Measurements from ENCODE around the gene INPP1.

INPP1 gene

DNA sequence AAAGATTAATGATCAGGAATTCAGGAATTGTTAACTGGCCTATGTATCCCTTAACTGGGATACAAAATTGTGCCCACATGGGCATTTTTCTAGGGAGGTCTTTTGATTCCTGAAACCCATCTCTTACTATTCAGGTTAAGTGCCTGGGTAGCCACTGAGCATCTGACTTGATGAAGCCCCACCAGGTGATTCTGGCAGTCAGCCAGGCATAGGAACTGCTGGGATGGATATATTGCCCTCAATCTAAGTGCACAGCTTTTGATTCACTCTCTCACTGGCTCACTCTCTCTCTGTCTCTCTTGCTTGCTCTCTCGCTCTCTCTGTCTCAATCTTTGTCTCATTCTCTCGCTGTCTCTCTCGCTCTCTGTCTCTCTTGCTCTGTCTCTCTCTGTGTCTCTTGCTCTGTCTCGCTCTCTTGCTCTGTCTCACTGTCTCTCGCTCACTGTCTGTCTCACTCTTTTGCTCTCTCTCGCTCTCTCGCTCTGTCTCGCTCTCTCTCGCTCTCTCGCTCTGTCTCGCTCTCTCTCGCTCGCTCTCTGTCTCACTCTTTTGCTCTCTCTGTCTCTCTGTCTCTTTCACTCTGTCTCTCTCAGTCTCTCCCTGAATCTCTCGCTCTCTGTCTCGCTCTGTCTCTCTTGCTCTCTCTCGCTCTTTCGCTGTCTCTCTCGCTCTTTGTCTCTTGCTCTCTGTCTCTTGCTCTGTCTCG is 22.3 kb downstream of the INPP1 start:
- DNase-seq: no peak

GRCh38 chr2:190366248-190366753 is 22.9 kb downstream of the INPP1 start:
- no peak for DNase-seq

DNA sequence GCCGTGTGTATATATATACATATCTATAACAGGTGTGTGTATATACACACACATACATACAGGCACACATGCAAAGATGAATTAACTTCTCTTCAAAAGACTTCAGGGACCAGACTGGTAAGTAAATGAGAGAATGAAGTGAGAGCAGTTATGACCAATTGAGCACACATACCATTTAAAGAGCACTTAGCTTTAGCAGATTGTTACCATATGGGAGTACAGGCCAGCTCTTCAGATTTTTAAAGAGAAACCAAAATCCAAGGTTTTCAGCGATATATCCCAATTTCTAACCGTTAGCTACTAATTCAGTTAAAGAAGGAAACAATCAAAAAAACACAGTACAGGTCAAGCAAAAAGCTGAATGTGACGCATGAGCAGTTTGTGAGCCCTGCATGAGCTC is 23.7 kb downstream of the INPP1 start:
- DNase-seq: no peak

GRCh38 chr2:190369635-190370034 is 26.2 kb downstream of the INPP1 start:
- DNase-seq: no peak

GRCh38 chr2:190376083-190376482 is 32.7 kb downstream of the INPP1 start:
- no peak for DNase-seq

DNA sequence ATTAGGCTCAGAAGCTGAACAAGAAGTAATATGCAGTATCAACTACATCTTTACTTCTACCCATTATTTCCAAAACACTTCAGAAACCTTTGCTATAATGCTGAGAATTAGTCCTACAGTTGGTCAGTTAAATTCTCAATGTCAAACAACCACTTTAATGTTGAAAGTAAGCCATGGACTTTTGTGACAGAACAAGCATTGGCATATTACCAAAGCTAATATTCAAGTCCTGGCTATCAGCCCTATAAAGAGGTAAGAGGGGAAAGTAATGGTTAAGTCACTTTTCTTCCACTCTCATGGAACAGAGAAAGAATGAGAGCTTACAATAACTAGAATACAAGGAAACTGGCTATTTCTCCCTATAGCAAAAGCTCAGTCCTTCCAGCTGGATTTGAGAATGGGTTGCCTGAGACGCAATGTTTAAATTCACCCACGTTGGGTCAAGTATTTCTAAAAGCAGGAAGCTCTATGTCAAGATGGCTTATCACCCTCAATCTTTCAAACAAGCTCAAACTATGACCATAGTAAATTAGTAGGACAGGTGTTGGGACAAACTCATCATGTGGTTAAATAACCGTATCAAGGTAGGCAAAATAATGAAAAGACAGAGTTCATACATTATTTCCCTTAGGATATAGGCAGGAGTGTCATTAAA is 33.3 kb downstream of the INPP1 start:
- no peak for DNase-seq

DNA sequence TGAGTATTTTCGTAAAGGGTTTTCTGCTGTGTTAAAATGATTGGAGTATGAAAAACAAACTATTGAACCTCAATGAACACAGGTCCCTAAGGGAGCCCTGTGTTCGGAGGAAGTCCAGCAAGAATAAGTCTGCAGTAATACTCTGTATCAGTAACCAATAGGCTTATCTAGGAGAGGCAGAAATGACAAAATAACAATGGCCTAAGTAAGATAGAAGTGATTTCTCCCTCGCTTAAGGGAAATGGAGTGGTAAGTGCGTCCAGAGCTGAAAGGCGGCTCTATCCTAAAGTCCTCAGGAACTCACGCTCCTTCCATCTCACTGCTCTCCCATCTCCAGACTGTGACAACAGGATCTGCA is 35.5 kb downstream of the INPP1 start:
- DNase-seq: no peak

- no peak for DNase-seq
Measured at GRCh38 chr2:190379249-190379964, 36.0 kb downstream of the INPP1 start.

DNA sequence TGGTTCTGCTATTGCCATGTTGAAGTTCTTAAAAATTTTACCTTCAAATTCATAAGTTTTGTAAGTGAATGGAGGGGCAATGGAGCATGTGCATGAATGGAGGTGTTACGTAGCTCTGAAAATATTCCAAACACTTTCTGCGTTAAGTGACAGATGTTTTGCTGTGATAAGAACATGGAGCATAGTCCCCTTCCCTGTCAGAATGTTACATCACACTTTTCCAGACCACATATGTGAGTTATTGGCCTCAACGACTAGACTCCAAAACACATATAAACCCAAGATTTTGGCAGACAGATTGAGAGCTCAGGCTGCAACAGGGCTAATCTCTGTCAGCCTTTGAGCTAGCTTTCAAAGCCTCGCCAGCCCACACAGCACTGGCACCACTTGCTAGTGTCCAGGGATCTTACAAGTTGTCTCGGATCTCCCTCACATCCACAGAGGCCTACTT is 37.6 kb downstream of the INPP1 start:
- no peak for DNase-seq

DNA sequence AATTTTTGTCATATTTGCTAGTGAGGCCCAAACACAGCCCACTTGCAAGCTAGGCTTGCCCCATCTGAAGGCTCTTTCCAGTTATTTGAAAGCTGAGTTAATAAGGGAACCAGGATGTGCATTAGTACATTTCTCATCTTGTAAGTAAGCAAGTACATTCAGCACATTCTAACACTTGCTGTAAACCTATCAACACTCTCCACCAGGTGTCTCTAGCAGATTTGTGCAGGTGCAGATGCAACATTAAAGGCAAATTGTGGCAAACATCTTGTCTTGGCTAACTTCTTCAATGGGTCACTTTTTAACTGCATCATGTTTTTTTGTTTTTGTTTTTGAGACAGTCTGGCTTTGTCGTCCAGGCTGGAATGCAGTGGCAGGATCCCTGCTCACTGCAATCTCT is 39.5 kb downstream of the INPP1 start:
- peak; percentile 40 for DNase-seq

DNA sequence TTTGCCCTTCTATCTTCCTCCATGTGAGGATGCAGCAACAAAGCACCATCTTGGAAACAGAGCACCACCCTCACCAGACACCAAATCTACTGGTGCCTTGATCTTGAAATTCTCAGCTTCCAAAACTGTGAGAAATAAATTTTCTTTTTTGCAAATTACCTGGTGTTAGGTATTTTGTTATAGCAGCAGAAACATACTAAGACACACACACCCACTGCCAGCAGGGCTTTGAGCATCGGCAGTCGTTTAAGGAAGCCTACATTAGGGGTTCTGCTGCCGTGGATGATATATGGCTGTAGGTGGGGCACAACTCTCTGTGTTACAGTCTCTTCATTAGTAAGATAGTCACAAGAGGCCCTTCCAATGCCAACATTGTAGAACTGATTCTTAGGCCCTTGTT is 44.0 kb downstream of the INPP1 start:
- DNase-seq: no peak

- DNase-seq: no peak
Measured at GRCh38 chr2:190396271-190396670, 52.9 kb downstream of the INPP1 start.

DNA sequence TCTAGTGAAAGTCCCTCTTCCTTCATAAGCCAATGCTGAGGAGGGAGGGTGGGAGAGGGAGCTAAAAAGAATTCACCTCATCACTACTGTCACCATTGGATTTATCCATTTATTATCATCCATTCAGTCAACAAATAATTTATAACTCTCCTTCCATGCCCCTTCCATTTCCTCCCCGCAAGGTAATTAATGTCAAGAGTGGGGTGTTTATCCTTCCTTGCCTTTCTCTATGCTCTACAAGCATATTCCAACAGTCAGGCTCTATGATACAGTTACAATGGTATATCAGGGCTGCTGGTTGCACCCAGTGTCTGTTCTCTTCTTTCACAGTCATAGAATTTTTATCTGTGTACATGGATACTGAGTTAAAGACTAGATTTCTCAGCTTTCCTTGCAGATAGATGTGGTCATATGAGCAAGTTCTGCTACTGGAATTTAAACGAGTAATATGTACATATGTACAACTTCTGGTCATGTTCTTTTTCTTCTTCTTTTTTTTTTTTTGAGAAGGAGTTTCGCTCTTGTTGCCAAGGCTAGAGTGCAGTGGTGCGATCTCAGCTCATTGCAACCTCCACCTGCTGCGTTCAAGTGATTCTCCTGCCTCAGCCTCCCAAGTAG is 59.7 kb downstream of the INPP1 start:
- DNase-seq: no peak

- DNase-seq: no peak
Measured at GRCh38 chr2:190404487-190404886, 61.1 kb downstream of the INPP1 start.

DNA sequence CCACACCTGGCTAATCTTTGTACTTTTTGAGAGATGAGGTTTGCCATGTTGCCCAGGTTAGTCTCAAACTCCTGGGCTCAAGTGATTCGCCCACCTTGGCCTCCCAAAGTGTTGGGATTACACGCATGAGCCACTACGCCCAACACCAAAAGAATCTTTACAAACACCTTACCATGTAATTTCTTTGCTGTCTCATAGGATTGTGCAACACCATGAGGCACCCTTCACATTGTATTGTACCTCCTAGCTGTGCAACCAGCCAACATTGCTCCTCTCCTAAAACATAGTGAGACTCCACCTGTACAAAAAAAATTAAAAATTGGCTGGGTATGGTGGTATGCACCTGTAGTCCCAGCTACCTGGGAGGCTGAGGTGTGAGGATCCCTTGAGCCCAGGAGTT is 61.7 kb downstream of the INPP1 start:
- DNase-seq: no peak

- no peak for DNase-seq
Measured at GRCh38 chr2:190405995-190406394, 62.6 kb downstream of the INPP1 start.

- no peak for DNase-seq
Measured at GRCh38 chr2:190406805-190407204, 63.4 kb downstream of the INPP1 start.

- DNase-seq: no peak
Measured at GRCh38 chr2:190407246-190407661, 63.9 kb downstream of the INPP1 start.

- no peak for DNase-seq
Measured at GRCh38 chr2:190407662-190408537, 64.5 kb downstream of the INPP1 start, which contains the start of gene MFSD6. Gene MFSD6, plus strand, starts transcription at chr2:190408355. Its CDS starts 27,675 bp downstream, at chr2:190436030.

GRCh38 chr2:190408538-190409271 is 65.3 kb downstream of the INPP1 start:
- peak; percentile 10 for DNase-seq

GRCh38 chr2:190409616-190410015 is 66.2 kb downstream of the INPP1 start:
- DNase-seq: no peak

- no peak for DNase-seq
Measured at GRCh38 chr2:190410166-190410565, 66.8 kb downstream of the INPP1 start.
